WTC11 (cell line): Measurements from ENCODE around the gene FNDC1. TPM values are rescaled to one million over a fixed set of nuclear protein-coding genes. Genes with fewer than 3 reads are reported as not detected.

Source experiments
- ATAC-seq: fragments of 200-7000 bp; cut with Tn5 transposase; 2 replicates; pipeline ENCODE4 v1.10.0; 2021; ENCODE audit warnings: mild to moderate bottlenecking, moderate library complexity
- CTCF ChIA-PET: fragments of 300-600 bp; sonication (Branson Sonifier 250); formaldehyde crosslinking; loops from one replicate; lab custom pipeline; 2021; ENCODE audit warnings: antibody characterized with exemption; lab: Charles Lee
- POLR2A ChIA-PET: fragments of 350-600 bp; sonication (Branson Sonifier 250); formaldehyde crosslinking; loops from one replicate; lab custom pipeline; 2021; ENCODE audit warnings: antibody characterized with exemption; lab: Charles Lee
- DNase-seq: peaks from one replicate; pipeline ENCODE4 v3.0.0; 2021; ENCODE audit warnings: low spot score
- H3K27ac Mint-ChIP-seq: 2 replicates; pipeline ENCODE4 v1.8.0; 2021; ENCODE audit warnings: mixed read lengths
- H3K27me3 Mint-ChIP-seq: 2 replicates; pipeline ENCODE4 v1.8.0; 2021; ENCODE audit warnings: low read depth, mild to moderate bottlenecking, moderate library complexity, mixed read lengths
- H3K36me3 Mint-ChIP-seq: 2 replicates; pipeline ENCODE4 v1.8.0; 2021; ENCODE audit warnings: mixed read lengths
- H3K4me1 Mint-ChIP-seq: 2 replicates; pipeline ENCODE4 v1.8.0; 2022; ENCODE audit warnings: mixed read lengths
- H3K4me3 Mint-ChIP-seq: 2 replicates; pipeline ENCODE4 v1.8.0; 2021; ENCODE audit warnings: mild to moderate bottlenecking, moderate library complexity, mixed read lengths
- H3K9me3 Mint-ChIP-seq: 2 replicates; pipeline ENCODE4 v1.8.0; 2021; ENCODE audit warnings: mixed read lengths
- JAZF1 ChIP-seq: fragments of 250-450 bp; sonication (Bioruptor Pico); IDR thresholded peaks from 2 replicates; pipeline ENCODE4 v1.9.0; 2021; ENCODE audit warnings: moderate library complexity, mild to moderate bottlenecking, inconsistent platforms
- MXD4 ChIP-seq: fragments of 250-450 bp; sonication (Bioruptor Pico); IDR thresholded peaks from 2 replicates; pipeline ENCODE4 v1.8.0; 2021; ENCODE audit warnings: mild to moderate bottlenecking, moderate library complexity, borderline replicate concordance
- MYBL2 ChIP-seq: sonication (generic); formaldehyde crosslinking; IDR thresholded peaks from 2 replicates; pipeline ENCODE4 v1.8.1; 2023; ENCODE audit warnings: mild to moderate bottlenecking, moderate library complexity, missing genetic modification reagents
- NFATC4 ChIP-seq: fragments of 250-450 bp; sonication (Bioruptor Pico); IDR thresholded peaks from 2 replicates; pipeline ENCODE4 v1.9.0; 2021; ENCODE audit warnings: mild to moderate bottlenecking
- NFE2L1 ChIP-seq: sonication (generic); formaldehyde crosslinking; IDR thresholded peaks from 2 replicates; pipeline ENCODE4 v1.8.1; 2023; ENCODE audit warnings: missing genetic modification reagents
- NR1H2 ChIP-seq: sonication (generic); formaldehyde crosslinking; IDR thresholded peaks from 2 replicates; pipeline ENCODE4 v1.9.0; 2021; ENCODE audit warnings: mild to moderate bottlenecking, moderate library complexity, missing genetic modification reagents
- PRRX2 ChIP-seq: fragments of 250-450 bp; sonication (Bioruptor Pico); IDR thresholded peaks from 2 replicates; pipeline ENCODE4 v1.8.0; 2021; ENCODE audit warnings: mild to moderate bottlenecking
- SP1 ChIP-seq: sonication (generic); formaldehyde crosslinking; conservative IDR thresholded peaks from 2 replicates; pipeline ENCODE4 v1.8.1; 2022; ENCODE audit warnings: missing genetic modification reagents
- ZNF232 ChIP-seq: sonication (generic); formaldehyde crosslinking; IDR thresholded peaks from 2 replicates; pipeline ENCODE4 v1.8.0; 2022; ENCODE audit warnings: mild to moderate bottlenecking, missing genetic modification reagents
- ZNF317 ChIP-seq: sonication (generic); formaldehyde crosslinking; IDR thresholded peaks from 2 replicates; pipeline ENCODE4 v1.8.1; 2023; ENCODE audit warnings: low read depth, mild to moderate bottlenecking, moderate library complexity, missing genetic modification reagents, borderline replicate concordance
- ZNF671 ChIP-seq: fragments of 250-450 bp; sonication (Bioruptor Pico); IDR thresholded peaks from 2 replicates; pipeline ENCODE4 v1.8.0; 2021; ENCODE audit warnings: mild to moderate bottlenecking
- total RNA-seq: library from RNA; stranded (reverse); gene quantifications from 3 replicates; pipeline ENCODE4 v1.2.3, GENCODE V29; 2021
- TF ChIP-seq, protein P1 (sequence below): sonication (generic); formaldehyde crosslinking; IDR thresholded peaks from 2 replicates; pipeline ENCODE4 v1.8.1; 2022; ENCODE audit warnings: low read depth, missing genetic modification reagents, borderline replicate concordance
- TF ChIP-seq, protein P2 (sequence below): sonication (generic); formaldehyde crosslinking; IDR thresholded peaks from 2 replicates; pipeline ENCODE4 v1.8.0; 2023; ENCODE audit warnings: mild to moderate bottlenecking, missing genetic modification reagents
- TF ChIP-seq, protein P3 (sequence below): fragments of 200-600 bp; IDR thresholded peaks from 2 replicates; pipeline ENCODE4 v1.8.0; 2022; ENCODE audit warnings: antibody characterized with exemption
- TF ChIP-seq, protein P4 (sequence below): sonication (generic); formaldehyde crosslinking; conservative IDR thresholded peaks from 2 replicates; pipeline ENCODE4 v1.8.1; 2022; ENCODE audit warnings: mild to moderate bottlenecking, missing genetic modification reagents
- TF ChIP-seq, protein P5 (sequence below): sonication (generic); formaldehyde crosslinking; IDR thresholded peaks from 2 replicates; pipeline ENCODE4 v1.8.1; 2023; ENCODE audit warnings: mild to moderate bottlenecking, moderate library complexity, missing genetic modification reagents
- TF ChIP-seq, protein P6 (sequence below): sonication (generic); formaldehyde crosslinking; IDR thresholded peaks from 2 replicates; pipeline ENCODE4 v1.8.1; 2022; ENCODE audit warnings: missing genetic modification reagents, borderline replicate concordance
- TF ChIP-seq, protein P7 (sequence below): sonication (generic); formaldehyde crosslinking; IDR thresholded peaks from 2 replicates; pipeline ENCODE4 v1.8.1; 2022; ENCODE audit warnings: low read depth, mild to moderate bottlenecking, moderate library complexity, missing genetic modification reagents, borderline replicate concordance
- TF ChIP-seq, protein P8 (sequence below): sonication (generic); formaldehyde crosslinking; IDR thresholded peaks from 2 replicates; pipeline ENCODE4 v1.8.1; 2023; ENCODE audit warnings: mild to moderate bottlenecking, missing genetic modification reagents, moderate library complexity

FNDC1 gene
- total RNA-seq, 1 experiment from 2014 or later: 0.44 TPM

DNA sequence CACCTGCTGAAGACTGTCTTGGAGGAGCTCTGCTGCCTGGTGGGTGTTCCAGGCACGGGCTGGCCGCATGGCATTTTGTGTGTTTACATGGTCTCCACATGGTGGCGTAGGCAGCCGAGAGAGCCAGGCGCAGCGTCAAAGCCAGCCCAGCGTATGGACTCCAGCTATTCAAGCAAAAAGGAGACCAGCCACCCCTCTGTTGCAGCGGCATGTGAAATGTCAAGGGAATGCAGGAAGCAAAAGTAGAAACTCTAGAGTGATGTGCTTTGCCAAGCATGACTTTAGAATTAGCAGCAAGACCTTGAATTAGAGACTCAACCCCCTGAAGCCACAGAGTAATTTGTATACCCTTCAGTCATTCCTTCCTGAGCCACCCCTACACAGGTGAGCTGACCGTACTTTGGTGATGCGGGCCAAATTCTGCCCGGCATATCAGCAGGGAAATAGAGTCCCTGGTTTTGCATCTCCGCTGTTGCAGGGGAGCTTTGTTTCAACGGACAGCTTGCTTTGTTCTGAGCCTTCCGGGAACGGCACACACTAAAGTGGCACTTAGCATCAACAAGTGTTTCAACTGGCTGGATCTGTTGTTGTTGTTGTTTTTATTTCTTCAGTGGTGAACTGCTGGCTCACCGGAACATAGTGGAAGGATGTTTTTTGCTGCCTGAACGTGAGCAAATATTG is 48.5 kb downstream of the FNDC1 start (continued):
- TF ChIP-seq, protein P1, sequence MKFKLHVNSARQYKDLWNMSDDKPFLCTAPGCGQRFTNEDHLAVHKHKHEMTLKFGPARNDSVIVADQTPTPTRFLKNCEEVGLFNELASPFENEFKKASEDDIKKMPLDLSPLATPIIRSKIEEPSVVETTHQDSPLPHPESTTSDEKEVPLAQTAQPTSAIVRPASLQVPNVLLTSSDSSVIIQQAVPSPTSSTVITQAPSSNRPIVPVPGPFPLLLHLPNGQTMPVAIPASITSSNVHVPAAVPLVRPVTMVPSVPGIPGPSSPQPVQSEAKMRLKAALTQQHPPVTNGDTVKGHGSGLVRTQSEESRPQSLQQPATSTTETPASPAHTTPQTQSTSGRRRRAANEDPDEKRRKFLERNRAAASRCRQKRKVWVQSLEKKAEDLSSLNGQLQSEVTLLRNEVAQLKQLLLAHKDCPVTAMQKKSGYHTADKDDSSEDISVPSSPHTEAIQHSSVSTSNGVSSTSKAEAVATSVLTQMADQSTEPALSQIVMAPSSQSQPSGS (CRISPR knock-in tag): no peak
- TF ChIP-seq, protein P2, sequence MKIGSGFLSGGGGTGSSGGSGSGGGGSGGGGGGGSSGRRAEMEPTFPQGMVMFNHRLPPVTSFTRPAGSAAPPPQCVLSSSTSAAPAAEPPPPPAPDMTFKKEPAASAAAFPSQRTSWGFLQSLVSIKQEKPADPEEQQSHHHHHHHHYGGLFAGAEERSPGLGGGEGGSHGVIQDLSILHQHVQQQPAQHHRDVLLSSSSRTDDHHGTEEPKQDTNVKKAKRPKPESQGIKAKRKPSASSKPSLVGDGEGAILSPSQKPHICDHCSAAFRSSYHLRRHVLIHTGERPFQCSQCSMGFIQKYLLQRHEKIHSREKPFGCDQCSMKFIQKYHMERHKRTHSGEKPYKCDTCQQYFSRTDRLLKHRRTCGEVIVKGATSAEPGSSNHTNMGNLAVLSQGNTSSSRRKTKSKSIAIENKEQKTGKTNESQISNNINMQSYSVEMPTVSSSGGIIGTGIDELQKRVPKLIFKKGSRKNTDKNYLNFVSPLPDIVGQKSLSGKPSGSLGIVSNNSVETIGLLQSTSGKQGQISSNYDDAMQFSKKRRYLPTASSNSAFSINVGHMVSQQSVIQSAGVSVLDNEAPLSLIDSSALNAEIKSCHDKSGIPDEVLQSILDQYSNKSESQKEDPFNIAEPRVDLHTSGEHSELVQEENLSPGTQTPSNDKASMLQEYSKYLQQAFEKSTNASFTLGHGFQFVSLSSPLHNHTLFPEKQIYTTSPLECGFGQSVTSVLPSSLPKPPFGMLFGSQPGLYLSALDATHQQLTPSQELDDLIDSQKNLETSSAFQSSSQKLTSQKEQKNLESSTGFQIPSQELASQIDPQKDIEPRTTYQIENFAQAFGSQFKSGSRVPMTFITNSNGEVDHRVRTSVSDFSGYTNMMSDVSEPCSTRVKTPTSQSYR (CRISPR knock-in tag): no peak
- TF ChIP-seq ZNF671 (CRISPR knock-in tag): no peak

DNA sequence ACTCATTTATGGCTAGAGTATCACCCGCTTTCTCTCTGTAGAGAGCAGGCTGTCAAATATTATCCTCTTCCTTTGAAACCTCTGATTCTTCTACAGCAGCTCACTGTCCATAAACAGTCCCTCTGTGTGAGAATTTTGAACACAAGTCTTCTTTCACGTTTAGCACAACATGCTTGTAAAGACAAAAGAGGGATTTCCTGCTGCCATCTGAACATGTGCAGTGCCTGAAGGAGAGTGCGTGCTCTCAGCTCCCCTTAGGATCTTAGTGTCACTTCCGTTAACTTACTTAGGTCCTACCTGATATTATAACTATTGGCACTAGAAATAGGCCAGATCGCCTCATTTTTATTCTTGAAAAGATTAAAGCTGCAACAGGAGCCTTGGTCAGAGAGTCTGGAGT is 50.9 kb downstream of the FNDC1 start:
- H3K4me1 Mint-ChIP-seq: peaks cover 23% of the 10 kb centered on the region
- H3K27ac Mint-ChIP-seq: no peak overlapping the region
- ChIA-PET POLR2A (no interaction called here), CTCF (interaction anchor here (1.3 kb wide), 1 partner anchor 33 kb away, joined by 6 read pairs; no protein-coding TSS in a partner anchor)
- no peaks in the 10 kb centered on the region for H3K36me3 Mint-ChIP-seq
- ATAC-seq (no peak), DNase-seq (no peak)
- no peaks in the 10 kb centered on the region for H3K27me3 Mint-ChIP-seq
- no peak overlapping the region for H3K4me3 Mint-ChIP-seq
- no peaks in the 10 kb centered on the region for H3K9me3 Mint-ChIP-seq
- TF ChIP-seq, protein P3, sequence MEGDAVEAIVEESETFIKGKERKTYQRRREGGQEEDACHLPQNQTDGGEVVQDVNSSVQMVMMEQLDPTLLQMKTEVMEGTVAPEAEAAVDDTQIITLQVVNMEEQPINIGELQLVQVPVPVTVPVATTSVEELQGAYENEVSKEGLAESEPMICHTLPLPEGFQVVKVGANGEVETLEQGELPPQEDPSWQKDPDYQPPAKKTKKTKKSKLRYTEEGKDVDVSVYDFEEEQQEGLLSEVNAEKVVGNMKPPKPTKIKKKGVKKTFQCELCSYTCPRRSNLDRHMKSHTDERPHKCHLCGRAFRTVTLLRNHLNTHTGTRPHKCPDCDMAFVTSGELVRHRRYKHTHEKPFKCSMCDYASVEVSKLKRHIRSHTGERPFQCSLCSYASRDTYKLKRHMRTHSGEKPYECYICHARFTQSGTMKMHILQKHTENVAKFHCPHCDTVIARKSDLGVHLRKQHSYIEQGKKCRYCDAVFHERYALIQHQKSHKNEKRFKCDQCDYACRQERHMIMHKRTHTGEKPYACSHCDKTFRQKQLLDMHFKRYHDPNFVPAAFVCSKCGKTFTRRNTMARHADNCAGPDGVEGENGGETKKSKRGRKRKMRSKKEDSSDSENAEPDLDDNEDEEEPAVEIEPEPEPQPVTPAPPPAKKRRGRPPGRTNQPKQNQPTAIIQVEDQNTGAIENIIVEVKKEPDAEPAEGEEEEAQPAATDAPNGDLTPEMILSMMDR: no peak
- TF ChIP-seq, protein P4, sequence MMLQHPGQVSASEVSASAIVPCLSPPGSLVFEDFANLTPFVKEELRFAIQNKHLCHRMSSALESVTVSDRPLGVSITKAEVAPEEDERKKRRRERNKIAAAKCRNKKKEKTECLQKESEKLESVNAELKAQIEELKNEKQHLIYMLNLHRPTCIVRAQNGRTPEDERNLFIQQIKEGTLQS (CRISPR knock-in tag): no peak
- TF ChIP-seq NFE2L1 (no peak), ZNF317 (CRISPR knock-in tag) (no peak), NR1H2 (CRISPR knock-in tag) (no peak), SP1 (CRISPR knock-in tag) (no peak), ZNF671 (CRISPR knock-in tag) (no peak), JAZF1 (CRISPR knock-in tag) (no peak), ZNF232 (CRISPR knock-in tag) (no peak), PRRX2 (CRISPR knock-in tag) (no peak), MXD4 (no peak), MYBL2 (no peak), NFATC4 (CRISPR knock-in tag) (no peak)
- TF ChIP-seq, protein P5, sequence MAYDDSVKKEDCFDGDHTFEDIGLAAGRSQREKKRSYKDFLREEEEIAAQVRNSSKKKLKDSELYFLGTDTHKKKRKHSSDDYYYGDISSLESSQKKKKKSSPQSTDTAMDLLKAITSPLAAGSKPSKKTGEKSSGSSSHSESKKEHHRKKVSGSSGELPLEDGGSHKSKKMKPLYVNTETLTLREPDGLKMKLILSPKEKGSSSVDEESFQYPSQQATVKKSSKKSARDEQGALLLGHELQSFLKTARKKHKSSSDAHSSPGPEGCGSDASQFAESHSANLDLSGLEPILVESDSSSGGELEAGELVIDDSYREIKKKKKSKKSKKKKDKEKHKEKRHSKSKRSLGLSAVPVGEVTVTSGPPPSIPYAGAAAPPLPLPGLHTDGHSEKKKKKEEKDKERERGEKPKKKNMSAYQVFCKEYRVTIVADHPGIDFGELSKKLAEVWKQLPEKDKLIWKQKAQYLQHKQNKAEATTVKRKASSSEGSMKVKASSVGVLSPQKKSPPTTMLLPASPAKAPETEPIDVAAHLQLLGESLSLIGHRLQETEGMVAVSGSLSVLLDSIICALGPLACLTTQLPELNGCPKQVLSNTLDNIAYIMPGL: no peak
- TF ChIP-seq, protein P6, sequence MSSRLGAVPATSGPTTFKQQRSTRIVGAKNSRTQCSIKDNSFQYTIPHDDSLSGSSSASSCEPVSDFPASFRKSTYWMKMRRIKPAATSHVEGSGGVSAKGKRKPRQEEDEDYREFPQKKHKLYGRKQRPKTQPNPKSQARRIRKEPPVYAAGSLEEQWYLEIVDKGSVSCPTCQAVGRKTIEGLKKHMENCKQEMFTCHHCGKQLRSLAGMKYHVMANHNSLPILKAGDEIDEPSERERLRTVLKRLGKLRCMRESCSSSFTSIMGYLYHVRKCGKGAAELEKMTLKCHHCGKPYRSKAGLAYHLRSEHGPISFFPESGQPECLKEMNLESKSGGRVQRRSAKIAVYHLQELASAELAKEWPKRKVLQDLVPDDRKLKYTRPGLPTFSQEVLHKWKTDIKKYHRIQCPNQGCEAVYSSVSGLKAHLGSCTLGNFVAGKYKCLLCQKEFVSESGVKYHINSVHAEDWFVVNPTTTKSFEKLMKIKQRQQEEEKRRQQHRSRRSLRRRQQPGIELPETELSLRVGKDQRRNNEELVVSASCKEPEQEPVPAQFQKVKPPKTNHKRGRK (CRISPR knock-in tag): no peak
- TF ChIP-seq, protein P2 (CRISPR knock-in tag): no peak
- TF ChIP-seq, protein P7, sequence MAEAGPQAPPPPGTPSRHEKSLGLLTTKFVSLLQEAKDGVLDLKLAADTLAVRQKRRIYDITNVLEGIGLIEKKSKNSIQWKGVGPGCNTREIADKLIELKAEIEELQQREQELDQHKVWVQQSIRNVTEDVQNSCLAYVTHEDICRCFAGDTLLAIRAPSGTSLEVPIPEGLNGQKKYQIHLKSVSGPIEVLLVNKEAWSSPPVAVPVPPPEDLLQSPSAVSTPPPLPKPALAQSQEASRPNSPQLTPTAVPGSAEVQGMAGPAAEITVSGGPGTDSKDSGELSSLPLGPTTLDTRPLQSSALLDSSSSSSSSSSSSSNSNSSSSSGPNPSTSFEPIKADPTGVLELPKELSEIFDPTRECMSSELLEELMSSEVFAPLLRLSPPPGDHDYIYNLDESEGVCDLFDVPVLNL (CRISPR knock-in tag): no peak
- TF ChIP-seq, protein P8, sequence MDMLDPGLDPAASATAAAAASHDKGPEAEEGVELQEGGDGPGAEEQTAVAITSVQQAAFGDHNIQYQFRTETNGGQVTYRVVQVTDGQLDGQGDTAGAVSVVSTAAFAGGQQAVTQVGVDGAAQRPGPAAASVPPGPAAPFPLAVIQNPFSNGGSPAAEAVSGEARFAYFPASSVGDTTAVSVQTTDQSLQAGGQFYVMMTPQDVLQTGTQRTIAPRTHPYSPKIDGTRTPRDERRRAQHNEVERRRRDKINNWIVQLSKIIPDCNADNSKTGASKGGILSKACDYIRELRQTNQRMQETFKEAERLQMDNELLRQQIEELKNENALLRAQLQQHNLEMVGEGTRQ: no peak
